K562 (cell line): ENCODE measurements around the gene IZUMO4. TPM values are rescaled to one million over a fixed set of nuclear protein-coding genes. Genes with fewer than 3 reads are reported as not detected.

Experiments used
- ARID2 ChIP-seq: fragments of 450-650 bp; IDR thresholded peaks from 2 replicates; pipeline ENCODE4 v1.6.1; 2017; ENCODE audit warnings: antibody characterized with exemption, mild to moderate bottlenecking
- ATF1 ChIP-seq, 2 experiments: fragments of 450-650 bp in 1 of 2; IDR thresholded peaks; 2 replicates each; pipeline ENCODE4 v1.6.1; 2016; ENCODE audit warnings: missing compliant biosample characterization in 1 of 2, missing genetic modification characterization in 1 of 2
- E2F5 ChIP-seq: sonication (generic); formaldehyde crosslinking; IDR thresholded peaks from 2 replicates; pipeline ENCODE4 v1.8.0; 2022; ENCODE audit warnings: mild to moderate bottlenecking, missing genetic modification reagents
- FOXA1 ChIP-seq: fragments of 450-650 bp; IDR thresholded peaks from 2 replicates; pipeline ENCODE4 v1.6.1; 2016; ENCODE audit warnings: mild to moderate bottlenecking, borderline replicate concordance
- FOXK2 ChIP-seq, 2 experiments: fragments of 450-650 bp; IDR thresholded peaks in 1 of 2; conservative IDR thresholded peaks in 1 of 2; 2 replicates each; pipeline ENCODE4 v1.6.1; 2016; ENCODE audit warnings: low read depth in 2 of 2, mild to moderate bottlenecking in 1 of 2
- GABPB1 ChIP-seq: sonication (generic); formaldehyde crosslinking; IDR thresholded peaks from 2 replicates; pipeline ENCODE4 v1.8.0; 2022; ENCODE audit warnings: mild to moderate bottlenecking, missing genetic modification reagents
- GATA2 ChIP-seq: sonication (generic); formaldehyde crosslinking; IDR thresholded peaks from 2 replicates; pipeline ENCODE4 v1.4.0; 2020; ENCODE audit warnings: mild to moderate bottlenecking, missing genetic modification reagents
- HES1 ChIP-seq: fragments of 450-650 bp; IDR thresholded peaks from 2 replicates; pipeline ENCODE4 v1.6.1; 2016; ENCODE audit warnings: low read depth, mild to moderate bottlenecking, moderate library complexity
- MTA1 ChIP-seq: fragments of 450-650 bp; IDR thresholded peaks from 2 replicates; pipeline ENCODE4 v1.6.1; 2017; ENCODE audit warnings: borderline replicate concordance
- MYNN ChIP-seq, 2 experiments: sonication (generic); formaldehyde crosslinking in 1 of 2; IDR thresholded peaks; 2 replicates each; pipeline versions ENCODE4 v1.5.0 to v1.6.1; 2016 to 2020; ENCODE audit warnings: antibody characterized with exemption in 1 of 2, missing genetic modification reagents in 1 of 2
- RAD21 ChIP-seq, 2 experiments: fragments of 250-450 bp in 1 of 2; fragments of 450-650 bp in 1 of 2; sonication (Bioruptor Pico) in 1 of 2; formaldehyde crosslinking in 1 of 2; IDR thresholded peaks in 1 of 2; conservative IDR thresholded peaks in 1 of 2; 2 replicates each; pipeline versions ENCODE4 v1.4.0 to v1.8.0; 2020 to 2022; ENCODE audit warnings: mild to moderate bottlenecking in 2 of 2, moderate library complexity in 1 of 2
- SAFB2 ChIP-seq: fragments of 200-400 bp; formaldehyde crosslinking; IDR thresholded peaks from 2 replicates; pipeline ENCODE4 v1.6.1; 2018; ENCODE audit warnings: borderline replicate concordance, low read length, low read depth, moderate library complexity; ENCODE audit not compliant: severe bottlenecking
- SMARCC2 ChIP-seq: fragments of 450-650 bp; IDR thresholded peaks from 2 replicates; pipeline ENCODE4 v1.6.1; 2017; ENCODE audit warnings: antibody characterized with exemption, moderate library complexity, mild to moderate bottlenecking, low read depth
- STAT6 ChIP-seq: sonication (generic); formaldehyde crosslinking; IDR thresholded peaks from 2 replicates; pipeline ENCODE4 v1.8.1; 2023; ENCODE audit warnings: mild to moderate bottlenecking, missing genetic modification reagents
- THRAP3 ChIP-seq: fragments of 450-650 bp; IDR thresholded peaks from 2 replicates; pipeline ENCODE4 v1.6.1; 2016; ENCODE audit warnings: mild to moderate bottlenecking, inconsistent platforms, borderline replicate concordance
- ZFP91 ChIP-seq: sonication (generic); formaldehyde crosslinking; IDR thresholded peaks from 2 replicates; pipeline ENCODE4 v1.8.0; 2022; ENCODE audit warnings: mild to moderate bottlenecking, missing genetic modification reagents
- ZNF121 ChIP-seq: sonication (generic); formaldehyde crosslinking; conservative IDR thresholded peaks from 2 replicates; pipeline ENCODE4 v1.8.0; 2022; ENCODE audit warnings: missing genetic modification reagents
- ZNF23 ChIP-seq: fragments of 250-450 bp; sonication (Bioruptor Pico); IDR thresholded peaks from 2 replicates; pipeline ENCODE4 v1.4.0; 2020; ENCODE audit warnings: mild to moderate bottlenecking
- ZNF239 ChIP-seq: fragments of 250-450 bp; sonication (Bioruptor Pico); IDR thresholded peaks from 2 replicates; pipeline ENCODE4 v1.4.0; 2020; ENCODE audit warnings: mild to moderate bottlenecking
- ZNF253 ChIP-seq: fragments of 250-450 bp; sonication (Bioruptor Pico); conservative IDR thresholded peaks from 2 replicates; pipeline ENCODE4 v1.6.1; 2021; ENCODE audit warnings: mild to moderate bottlenecking
- ZNF436 ChIP-seq: fragments of 250-450, 450-650 bp; sonication (Bioruptor Pico); formaldehyde crosslinking; IDR thresholded peaks from 2 replicates; pipeline ENCODE4 v1.7.0; 2020; ENCODE audit warnings: mild to moderate bottlenecking
- ZNF445 ChIP-seq: fragments of 250-450 bp; sonication (Bioruptor Pico); IDR thresholded peaks from 2 replicates; pipeline ENCODE4 v1.4.0; 2020; ENCODE audit warnings: low read depth, mild to moderate bottlenecking, moderate library complexity
- polyA plus RNA-seq, 8 experiments: library from polyadenylated mRNA; depleted of rRNA in 4 of 8; stranded (reverse) in 5 of 8; unstranded in 3 of 8; fragments of >200 nt; fragmentation: Nextera tagmentation in 2 of 8; fragmentation: Illumina TruSeq in 1 of 8; extraction: Ambion mirVana in 2 of 8; extraction: Trizol in 1 of 8; gene quantifications; 2 replicates each; pipeline versions ENCODE4 v1.2.1 to v1.2.3, GENCODE V29; 2011 to 2014; ENCODE audit warnings: inconsistent platforms in 1 of 8, missing spikeins in 1 of 8
- total RNA-seq, 7 experiments: library from RNA; depleted of rRNA in 6 of 7; stranded (reverse); fragments of >200 nt in 6 of 7; fragmentation: Illumina TruSeq in 2 of 7; extraction: Trizol in 2 of 7; gene quantifications; 2 replicates each; pipeline versions ENCODE4 v1.2.1 to v1.2.3, GENCODE V29; 2011 to 2021; ENCODE audit warnings: low replicate concordance in 1 of 7

The IZUMO4 gene
- total and polyA plus RNA-seq, 9 of the 15 experiments (the other 6 are each of a cell fraction or from before 2014, with no cell fraction given) = 0.07 to 3.9 (median 1.2) TPM

DNA sequence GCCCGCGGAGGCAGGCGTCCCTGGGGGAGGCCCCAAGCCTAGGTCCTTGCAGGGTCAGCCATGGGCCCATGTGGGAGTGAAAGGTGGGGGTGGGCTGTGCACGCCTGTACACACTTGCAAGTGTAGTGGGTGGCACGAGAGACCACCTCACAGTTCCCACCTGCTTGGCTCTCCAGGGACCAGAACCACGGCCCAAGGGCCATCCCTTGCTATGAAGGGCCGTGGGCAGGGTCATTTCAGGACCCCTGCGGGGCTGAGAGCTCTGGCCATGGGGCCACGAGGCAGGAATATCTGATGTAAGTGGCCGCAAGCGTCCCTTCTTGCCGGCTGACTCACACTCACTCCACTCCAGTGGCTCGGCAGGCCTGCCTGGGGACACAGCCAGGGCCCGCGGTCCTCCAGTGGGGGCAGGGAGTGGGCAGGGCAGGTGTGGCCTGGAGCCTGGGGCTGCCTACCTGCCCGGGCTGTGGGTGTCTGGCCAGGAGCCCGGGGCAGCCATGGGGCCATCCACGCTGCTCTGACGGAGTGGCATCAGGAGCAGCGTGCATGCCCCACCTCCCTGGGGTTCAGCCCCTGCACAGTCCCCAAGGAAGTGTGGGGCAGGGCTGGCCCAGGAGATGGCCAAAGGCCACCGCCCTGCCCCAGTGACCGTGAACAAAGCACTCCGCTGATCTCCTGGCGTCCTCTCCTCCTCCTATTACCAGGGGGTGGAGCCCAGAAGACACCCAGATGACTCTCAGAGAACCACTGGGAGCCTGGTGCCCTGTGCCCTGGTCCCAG, 37.1 kb upstream of the IZUMO4 start (continued):
- TF ChIP-seq STAT6 (CRISPR knock-in tag) (0 out of 2 replicates have a peak, but pooled peaks have one; percentile 23), E2F5 (no peak), ZNF445 (CRISPR knock-in tag) (no peak), SAFB2 (no peak), ZNF253 (CRISPR knock-in tag) (no peak), MTA1 (peak; percentile 43; the same call in 1 of the 2 replicates), ZNF436 (no peak), ATF1 (CRISPR knock-in tag; IDR thresholded peaks at IDR 0.05) (no peak), ATF1 (tag; IDR thresholded peaks at IDR 0.05) (peak; percentile 78), SMARCC2 (peak; percentile 70), ARID2 (no peak), FOXK2 (conservative IDR thresholded peaks at IDR 0.05 in 1 of 2, IDR thresholded peaks at IDR 0.05 in 1 of 2; ENCODE audit: low read depth in 2 of 2) (no peak), ZNF239 (CRISPR knock-in tag) (peak; percentile 70), GABPB1 (CRISPR knock-in tag) (peak; percentile 80), RAD21 (CRISPR knock-in tag; conservative IDR thresholded peaks at IDR 0.05 in 1 of 2, IDR thresholded peaks at IDR 0.05 in 1 of 2) (peak; percentile 29 to 30; a peak in 3 of 4 replicates), ZNF121 (CRISPR knock-in tag) (no peak), GATA2 (CRISPR knock-in tag) (no peak), THRAP3 (no peak), ZFP91 (CRISPR knock-in tag) (no peak), MYNN (IDR thresholded peaks at IDR 0.05) (peak; percentile 20), MYNN (CRISPR knock-in tag; IDR thresholded peaks at IDR 0.05) (no peak), FOXA1 (no peak), HES1 (peak; percentile 48; the same call in 1 of the 2 replicates), ZNF23 (CRISPR knock-in tag) (no peak)
